ENCODE data around the gene ABLIM3.

Gene ABLIM3

DNA sequence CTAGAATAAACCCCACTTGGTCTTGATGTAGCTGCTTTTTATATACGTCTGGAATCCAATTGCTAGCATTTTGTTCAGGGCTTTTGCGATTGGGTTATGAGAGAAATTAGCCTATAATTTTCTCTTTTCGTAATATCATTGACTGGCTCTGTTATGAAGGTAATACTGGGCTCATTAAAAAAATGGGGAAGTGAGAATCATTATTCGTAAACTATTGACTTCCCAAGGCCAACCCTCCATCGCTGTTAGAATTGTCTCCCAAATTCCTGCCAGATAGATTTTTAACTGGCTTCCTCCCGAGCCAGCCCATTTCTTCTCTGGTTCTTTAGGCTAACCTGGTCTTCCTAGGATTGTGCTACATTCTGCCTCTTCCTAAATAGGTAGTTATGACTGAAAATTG is 168.1 kb downstream of the ABLIM3 start:
- Histone ChIP-seq H3K9me3 (ENCODE audit: control insufficient read depth, low read length) (no peaks in the 10 kb centered on the region), H3K9ac (ENCODE audit: low read length) (no peak overlapping the region), H2AFZ (ENCODE audit: low read depth, low read length) (no peak overlapping the region), H4K91ac (ENCODE audit: low read length) (no peak overlapping the region), H2AK5ac (ENCODE audit: low read length, severe bottlenecking) (no peak overlapping the region), H2BK15ac (ENCODE audit: low read depth, poor library complexity, severe bottlenecking) (no peak overlapping the region), H3K27ac (ENCODE audit: low read length, poor library complexity, severe bottlenecking) (no peak overlapping the region), H3K4me3 (ENCODE audit: insufficient read depth in 1 of 2, low read depth in 1 of 2, low read length in 2 of 2) (no peak overlapping the region), H2BK120ac (ENCODE audit: low read depth, low read length) (no peak overlapping the region), H3K18ac (ENCODE audit: low read depth in 1 of 2, low read length in 2 of 2) (no peak overlapping the region), H4K8ac (ENCODE audit: low read length) (no peak overlapping the region), H3K4ac (ENCODE audit: low read depth in 1 of 2, low read length in 2 of 2) (no peak overlapping the region), H3K36me3 (ENCODE audit: control insufficient read depth in 1 of 2, insufficient read depth in 2 of 2, low read depth in 1 of 2, low read length in 2 of 2) (peaks cover 27 to 45% of the 10 kb centered on the region in 2 experiments), H3K23ac (ENCODE audit: low read length in 2 of 2) (no peak overlapping the region), H3K4me1 (ENCODE audit: control insufficient read depth, insufficient read depth, low read depth, low read length) (peaks cover 10% of the 10 kb centered on the region), H3K79me1 (replicated peaks; ENCODE audit: low read length, poor library complexity, severe bottlenecking) (no peaks in the 10 kb centered on the region), H3K14ac (ENCODE audit: low read length in 2 of 2) (no peak overlapping the region), H3K27me3 (ENCODE audit: control insufficient read depth in 1 of 2, insufficient read depth in 1 of 2, low read length in 2 of 2) (no peaks in the 10 kb centered on the region), H3K4me2 (ENCODE audit: low read length, poor library complexity, severe bottlenecking) (no peak overlapping the region), H2BK5ac (ENCODE audit: low read depth, low read length, poor library complexity, severe bottlenecking) (no peak overlapping the region), H2BK12ac (ENCODE audit: low read length in 2 of 2) (no peak overlapping the region)
- WGBS: 96% methylated on average over 5 of the region's 6 CpGs
- DNase-seq: no peak

Measured in mesenchymal stem cell (in vitro differentiated cells and primary cell).